Suppressor macrophage treated with lipopolysaccharide for 4 hours (primary cell): ENCODE measurements around the gene PFKFB4.

Experiments
- DNase-seq: peaks from one replicate; pipeline ENCODE4 v3.0.0-alpha.2; 2020

Gene PFKFB4

GRCh38 chr3:48581621-48582481 lies 25.2 kb upstream of the PFKFB4 start:
- DNase-seq = no peak

DNA sequence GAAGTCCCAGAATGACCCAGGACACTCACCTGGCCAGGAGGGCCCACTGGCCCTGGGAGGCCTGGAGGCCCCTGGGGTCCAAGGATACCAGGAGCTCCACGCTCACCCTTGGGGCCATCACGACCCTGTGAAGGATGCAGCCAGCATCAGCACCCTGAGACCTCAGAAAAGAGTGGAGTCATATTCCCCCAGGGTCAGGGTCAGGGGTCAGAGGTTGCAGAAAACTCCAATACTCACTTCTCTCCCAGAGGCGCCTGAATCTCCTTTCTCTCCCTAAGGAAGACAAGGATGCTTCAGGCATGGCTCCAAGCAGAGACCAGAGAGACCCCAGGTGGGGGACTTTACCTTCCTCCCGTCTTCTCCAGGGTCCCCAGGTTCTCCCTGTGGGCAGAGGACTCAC lies 20.0 kb upstream of the PFKFB4 start:
- no peak for DNase-seq

DNA sequence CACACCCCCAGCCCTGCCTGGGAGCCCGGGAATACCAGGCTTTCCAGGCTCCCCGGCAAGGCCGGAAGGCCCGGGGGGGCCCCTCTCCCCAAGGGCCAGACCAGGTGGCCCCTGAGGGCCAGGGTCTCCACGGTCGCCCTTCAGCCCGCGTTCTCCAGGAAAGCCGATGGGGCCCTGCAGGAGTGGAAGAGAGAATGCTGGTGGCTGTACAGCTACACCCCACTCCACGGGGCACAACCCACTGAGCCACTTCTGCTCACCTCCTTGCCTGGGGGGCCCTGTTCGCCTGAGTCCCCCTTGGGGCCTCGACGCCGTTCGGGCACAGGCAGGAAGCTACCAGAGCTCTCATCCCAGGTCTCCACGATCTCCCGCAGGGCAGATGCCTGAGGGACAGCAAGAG lies 18.8 kb upstream of the PFKFB4 start:
- DNase-seq = no peak

GRCh38 chr3:48573973-48574585 lies 17.5 kb upstream of the PFKFB4 start:
- DNase-seq = no peak

DNA sequence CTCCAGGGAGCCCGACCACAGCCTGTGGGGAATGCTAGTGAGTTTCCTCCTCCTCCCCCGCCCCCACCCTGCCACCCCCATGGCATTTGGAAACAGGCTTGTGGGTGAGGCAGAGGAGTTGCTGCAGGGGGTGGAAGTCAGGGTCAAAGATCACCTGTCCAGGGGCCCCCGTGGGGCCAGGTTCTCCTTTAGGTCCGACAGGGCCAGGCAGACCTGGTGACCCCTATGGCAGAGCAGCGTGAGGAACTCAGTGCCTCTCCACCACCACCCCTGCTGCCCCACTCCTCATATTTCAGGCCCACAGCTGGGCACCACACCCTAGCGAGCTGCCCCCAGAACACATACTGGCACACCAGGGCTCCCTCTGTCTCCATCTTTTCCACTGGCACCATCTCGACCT lies 15.9 kb upstream of the PFKFB4 start:
- DNase-seq = no peak

GRCh38 chr3:48571938-48572337 lies 15.3 kb upstream of the PFKFB4 start:
- no peak for DNase-seq

DNA sequence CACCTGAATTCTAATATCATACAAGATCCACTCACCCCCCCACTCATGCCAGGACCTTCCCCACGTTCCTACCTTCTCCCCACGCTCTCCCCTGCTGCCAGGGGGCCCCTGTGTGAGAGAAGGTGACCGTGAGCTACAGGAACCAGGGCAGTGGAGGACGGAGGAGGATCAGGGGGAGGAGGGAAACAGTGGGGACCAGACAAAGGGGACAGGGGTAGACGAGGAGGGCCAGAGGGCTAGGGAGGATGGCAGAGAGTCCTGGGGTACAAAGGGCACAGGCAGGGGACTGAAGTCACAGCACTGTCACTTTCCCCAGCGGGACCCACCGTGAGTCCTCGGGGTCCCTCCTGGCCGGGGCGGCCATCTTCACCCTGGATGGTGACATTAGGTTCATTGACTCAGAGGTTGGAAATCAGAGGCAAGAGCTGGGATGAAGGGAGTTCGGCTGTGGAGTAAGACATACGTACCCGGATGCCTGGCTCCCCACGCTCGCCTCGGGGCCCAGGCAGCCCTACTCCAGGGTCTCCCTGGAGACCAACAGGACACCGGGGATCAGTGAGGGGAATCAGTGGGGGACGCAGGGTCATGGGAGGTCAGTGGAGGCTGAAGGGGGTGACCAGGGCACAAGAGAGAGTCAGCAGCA lies 13.3 kb upstream of the PFKFB4 start:
- no peak for DNase-seq

GRCh38 chr3:48569400-48569799 lies 12.8 kb upstream of the PFKFB4 start:
- DNase-seq = no peak

GRCh38 chr3:48568476-48568875 lies 11.9 kb upstream of the PFKFB4 start:
- no peak for DNase-seq

GRCh38 chr3:48567500-48567899 lies 10.9 kb upstream of the PFKFB4 start:
- DNase-seq = no peak

- DNase-seq = no peak
Measured at GRCh38 chr3:48567090-48567489, 10.5 kb upstream of the PFKFB4 start.

GRCh38 chr3:48566401-48566760 lies 9.8 kb upstream of the PFKFB4 start:
- DNase-seq = no peak

DNA sequence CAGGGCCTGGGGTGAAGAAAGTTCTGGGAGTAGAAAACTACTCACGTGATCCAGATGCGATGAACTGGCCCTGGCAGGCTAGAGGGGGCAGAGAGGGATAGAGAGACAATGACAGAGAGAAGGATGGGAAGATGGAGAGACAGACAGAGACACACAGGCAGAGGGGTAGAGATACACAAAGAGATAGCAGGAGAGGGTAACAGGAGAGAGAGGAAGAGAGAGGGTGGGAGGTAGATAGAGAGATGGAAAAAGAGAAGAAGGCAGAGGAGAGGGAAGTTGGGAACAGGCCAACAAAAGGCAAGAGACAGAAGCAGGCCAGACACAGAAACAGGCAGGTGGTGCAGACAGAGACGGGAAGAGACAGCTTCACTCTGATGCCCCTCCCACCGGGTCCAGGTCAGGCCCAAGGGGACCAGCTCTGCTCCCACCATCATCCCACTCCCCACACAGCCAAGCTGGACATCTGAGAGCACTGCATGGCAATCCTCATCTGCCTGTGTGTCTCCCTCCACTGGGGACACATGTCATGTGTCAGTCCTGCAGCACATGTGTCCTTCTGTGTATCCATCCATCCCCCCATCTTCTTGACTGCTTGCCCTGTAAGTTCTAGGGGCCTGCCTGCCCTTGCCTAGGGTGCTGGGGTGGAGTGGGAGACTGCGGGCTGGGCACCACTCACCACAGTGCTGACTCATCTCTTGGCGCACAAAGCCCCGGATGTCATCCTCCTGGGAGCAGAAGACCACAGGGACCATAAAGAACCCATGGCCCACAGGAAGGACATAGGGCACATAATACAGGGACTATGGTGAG lies 9.2 kb upstream of the PFKFB4 start:
- DNase-seq = peak; percentile 52

DNA sequence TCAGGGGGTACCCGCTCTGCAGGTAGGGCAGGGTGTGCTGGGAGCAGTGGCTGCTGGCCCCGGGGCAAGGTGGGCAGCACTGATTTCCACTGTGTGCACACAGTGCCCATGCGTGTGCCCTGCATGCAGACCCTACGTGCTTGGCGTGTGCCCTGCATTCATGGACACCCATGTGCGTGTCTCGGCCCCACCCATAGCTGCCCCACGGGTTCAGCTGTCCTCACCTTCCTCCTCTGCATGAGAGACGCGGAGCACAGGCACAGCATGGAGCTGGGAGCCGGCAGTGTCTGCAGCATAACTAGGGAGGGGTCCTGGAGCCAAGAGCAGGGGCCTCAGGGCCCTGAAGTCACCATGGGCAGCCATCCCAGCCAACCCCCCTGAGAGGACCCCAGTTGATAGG lies 8.6 kb upstream of the PFKFB4 start:
- no peak for DNase-seq

- no peak for DNase-seq
Measured at GRCh38 chr3:48564667-48565066, 8.1 kb upstream of the PFKFB4 start.

- DNase-seq = peak; percentile 89
Measured at GRCh38 chr3:48564022-48564421, 7.4 kb upstream of the PFKFB4 start.

DNA sequence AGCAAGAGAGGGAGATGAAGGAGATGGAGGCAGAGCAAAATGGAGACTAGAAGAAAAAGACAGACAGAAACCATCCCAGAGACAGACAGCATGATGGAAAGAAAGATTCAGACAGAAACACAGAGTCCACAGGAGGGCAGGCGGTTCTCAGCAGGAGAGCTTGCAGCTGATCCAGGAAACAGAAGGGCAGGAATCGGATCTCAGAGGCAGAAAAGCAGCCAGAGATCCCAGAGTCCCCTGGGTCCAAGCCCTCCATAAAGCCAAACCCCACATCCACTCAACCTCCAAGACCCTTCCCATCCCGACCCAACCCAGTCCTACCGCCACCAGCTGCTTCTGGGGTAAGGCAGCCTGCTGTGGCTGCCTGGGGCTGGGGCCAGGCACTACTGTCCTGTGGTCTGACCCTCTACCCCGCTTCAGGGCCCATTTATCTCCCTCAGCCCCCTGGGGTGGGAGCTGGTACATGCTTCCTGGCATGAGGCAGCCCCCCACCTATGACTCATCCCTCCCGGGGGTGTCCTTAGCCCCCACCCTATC lies 6.8 kb upstream of the PFKFB4 start, which contains the start of gene UCN2:
TSS of gene UCN2 (minus strand) at position 400 of the 537 bp plus-strand sequence. CDS start 657 bp downstream, outside the sequence.
- DNase-seq = no peak

- no peak for DNase-seq
Measured at GRCh38 chr3:48562367-48563095, 5.9 kb upstream of the PFKFB4 start.

DNA sequence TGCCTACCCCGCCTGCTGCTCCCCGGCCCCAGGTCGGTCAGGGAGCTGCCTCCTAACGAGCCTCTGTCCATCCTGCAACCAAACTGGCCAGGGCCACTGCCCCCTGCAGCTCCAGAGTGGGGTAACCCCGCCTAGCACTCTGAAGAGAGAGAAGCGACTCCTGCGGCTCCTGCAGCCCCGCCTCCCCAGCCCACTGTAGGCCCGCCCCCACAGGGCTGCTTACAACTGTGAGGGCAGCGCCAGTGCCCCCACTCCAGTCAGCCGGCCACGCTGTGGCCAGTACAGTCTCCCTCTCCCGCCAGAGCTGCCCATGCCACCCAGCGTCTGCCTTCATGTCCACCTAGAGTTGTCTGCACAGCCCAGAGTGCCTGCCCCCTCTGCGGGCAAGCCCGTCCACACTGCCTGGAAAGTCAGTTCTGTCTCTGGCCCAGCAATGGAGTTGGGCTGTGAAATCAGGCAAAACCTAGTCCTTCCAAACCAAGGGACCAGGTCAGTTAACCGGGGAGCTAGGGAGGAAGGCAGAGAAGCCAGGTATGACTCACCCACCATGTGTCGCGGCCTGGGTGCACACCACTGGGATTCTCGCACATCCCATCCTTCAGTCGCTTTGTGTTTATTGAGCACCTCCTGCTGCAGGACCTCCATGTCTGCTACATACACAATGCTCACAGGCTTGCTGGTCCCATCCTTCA lies 4.6 kb upstream of the PFKFB4 start:
- peak; percentile 67 for DNase-seq

- no peak for DNase-seq
Measured at GRCh38 chr3:48560648-48561018, 4.0 kb upstream of the PFKFB4 start.

DNA sequence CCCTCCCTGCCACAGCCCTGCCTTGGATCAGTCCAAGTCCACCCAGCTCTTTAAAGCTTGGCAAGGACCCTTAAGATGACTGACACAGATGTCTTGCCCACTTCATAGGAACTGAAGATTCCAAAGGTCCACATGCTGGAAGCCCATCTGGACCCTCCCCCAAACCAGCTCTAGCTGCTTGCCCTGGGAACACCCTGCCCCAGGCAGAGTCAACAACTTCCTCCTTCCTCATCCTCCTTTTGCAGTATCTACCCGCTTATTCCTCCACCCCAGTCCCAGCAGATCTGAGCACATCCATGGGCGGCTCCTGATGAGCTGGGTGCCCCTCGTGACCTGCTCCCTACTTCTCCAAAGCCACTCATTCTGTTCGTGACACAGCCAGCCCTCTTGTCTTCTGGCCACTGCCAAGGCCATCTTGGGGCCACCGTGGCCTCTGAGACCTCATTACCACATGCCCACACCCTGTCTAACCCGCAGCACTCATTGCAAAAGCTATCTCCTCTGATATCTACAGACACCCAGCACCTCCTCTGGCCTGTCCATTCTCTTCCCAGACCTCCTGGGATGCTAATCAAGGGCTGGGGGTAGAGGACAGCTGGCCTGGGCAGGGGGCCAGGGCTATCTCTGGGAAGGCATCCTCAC lies 2.0 kb upstream of the PFKFB4 start:
- peak; percentile 92 for DNase-seq
